Sigmoid colon (tissue), 7 donors: ENCODE results near the gene MYRIP. TPM values are rescaled to one million over a fixed set of nuclear protein-coding genes. Genes with fewer than 3 reads are reported as not detected.

Experiments used
- DNase-seq: peaks from one replicate; pipeline ENCODE4 v3.0.0-alpha.2; 2019
- H3K27ac ChIP-seq, 4 donors: fragments of 200-600 bp; sonication (generic); one replicate each; pipeline ENCODE4 v1.5.1; 2016 to 2019; ENCODE audit warnings: mild to moderate bottlenecking in 1 of 4
- H3K27me3 ChIP-seq, 3 donors: fragments of 200-600 bp; sonication (generic); one replicate each; pipeline ENCODE4 v1.5.1; 2019; ENCODE audit warnings: mild to moderate bottlenecking in 1 of 3
- H3K36me3 ChIP-seq, 4 donors: fragments of 200-600 bp; sonication (generic); one replicate each; pipeline ENCODE4 v1.5.1; 2016 to 2019
- H3K4me1 ChIP-seq, 4 donors: fragments of 200-600 bp; sonication (generic); one replicate each; pipeline ENCODE4 v1.5.1; 2017 to 2019
- H3K4me3 ChIP-seq, 4 donors: fragments of 200-600 bp; sonication (generic); one replicate each; pipeline ENCODE4 v1.5.1; 2017 to 2019; ENCODE audit warnings: mild to moderate bottlenecking in 2 of 4, moderate library complexity in 1 of 4
- H3K9me3 ChIP-seq, 4 donors: fragments of 200-600 bp in 3 of 4; sonication (generic) in 3 of 4; one replicate each; pipeline versions ENCODE4 v1.5.1 to v1.6.1; 2013 to 2019
- EP300 ChIP-seq, 4 donors: sonication (generic); formaldehyde crosslinking; IDR thresholded peaks; one replicate each; pipeline ENCODE4 v1.6.1; 2017; ENCODE audit warnings: antibody characterized with exemption in 4 of 4
- POLR2A ChIP-seq, 2 donors: fragments of 450-650 bp; IDR thresholded peaks; one replicate each; pipeline ENCODE4 v1.6.1; 2016; ENCODE audit warnings: antibody characterized with exemption in 2 of 2, mild to moderate bottlenecking in 2 of 2, moderate library complexity in 2 of 2
- POLR2AphosphoS5 ChIP-seq, 4 donors: sonication (generic); formaldehyde crosslinking; IDR thresholded peaks; one replicate each; pipeline ENCODE4 v1.6.1; 2017; ENCODE audit warnings: antibody characterized with exemption in 4 of 4
- WGBS, 2 donors: extraction: QIAGEN DNeasy Blood & Tissue Kit; methylation state at CpG; one replicate each; pipeline ENCODE4 v1.1.7; 2013; 5-methylcytosine and 5-hydroxymethylcytosine counted together
- intact Hi-C: fragments of 100-400 bp; cut with DNase I; formaldehyde crosslinking; loops from one replicate; pipeline ENCODE4 v1.15.1; 2023
- polyA plus RNA-seq, 3 donors: library from polyadenylated mRNA; stranded (reverse); fragments of 200-250 nt; gene quantifications; one replicate each; pipeline ENCODE4 v1.2.3, GENCODE V29; 2013
- total RNA-seq, 4 donors: library from RNA; depleted of rRNA; stranded (reverse); fragments of >200 nt; gene quantifications; one replicate each; pipeline ENCODE4 v1.1.0, GENCODE V29; 2016
- TF ChIP-seq, protein P1 (sequence below), 4 experiments: fragments of 450-650 bp in 3 of 4; fragments of 200-600 bp in 1 of 4; IDR thresholded peaks; one replicate each; pipeline ENCODE4 v1.5.1; 2016 to 2019; ENCODE audit warnings: antibody characterized with exemption in 4 of 4, mild to moderate bottlenecking in 3 of 4, moderate library complexity in 2 of 4
- donor health status: healthy with polysubstance abuse.
- donor health status: Bipolar disorder and iron deficiency.
- donor health status: healthy.

Gene MYRIP
- total and polyA plus RNA-seq, 7 donors = 2.2 to 5.5 (median 4.2) TPM

- Histone ChIP-seq H3K4me1 (no peaks in the 10 kb centered on the region), H3K4me3 (no peak overlapping the region), H3K27me3 (no peaks in the 10 kb centered on the region), H3K27ac (no peak overlapping the region), H3K9me3 (peaks cover 0 to 4% (median 1%) of the 10 kb centered on the region in 4 donors), H3K36me3 (no peaks in the 10 kb centered on the region)
- no peak for DNase-seq
- TF ChIP-seq POLR2AphosphoS5 (IDR thresholded peaks at IDR 0.05) (no peak), EP300 (IDR thresholded peaks at IDR 0.05) (no peak), POLR2A (IDR thresholded peaks at IDR 0.05) (no peak)
- TF ChIP-seq, protein P1, sequence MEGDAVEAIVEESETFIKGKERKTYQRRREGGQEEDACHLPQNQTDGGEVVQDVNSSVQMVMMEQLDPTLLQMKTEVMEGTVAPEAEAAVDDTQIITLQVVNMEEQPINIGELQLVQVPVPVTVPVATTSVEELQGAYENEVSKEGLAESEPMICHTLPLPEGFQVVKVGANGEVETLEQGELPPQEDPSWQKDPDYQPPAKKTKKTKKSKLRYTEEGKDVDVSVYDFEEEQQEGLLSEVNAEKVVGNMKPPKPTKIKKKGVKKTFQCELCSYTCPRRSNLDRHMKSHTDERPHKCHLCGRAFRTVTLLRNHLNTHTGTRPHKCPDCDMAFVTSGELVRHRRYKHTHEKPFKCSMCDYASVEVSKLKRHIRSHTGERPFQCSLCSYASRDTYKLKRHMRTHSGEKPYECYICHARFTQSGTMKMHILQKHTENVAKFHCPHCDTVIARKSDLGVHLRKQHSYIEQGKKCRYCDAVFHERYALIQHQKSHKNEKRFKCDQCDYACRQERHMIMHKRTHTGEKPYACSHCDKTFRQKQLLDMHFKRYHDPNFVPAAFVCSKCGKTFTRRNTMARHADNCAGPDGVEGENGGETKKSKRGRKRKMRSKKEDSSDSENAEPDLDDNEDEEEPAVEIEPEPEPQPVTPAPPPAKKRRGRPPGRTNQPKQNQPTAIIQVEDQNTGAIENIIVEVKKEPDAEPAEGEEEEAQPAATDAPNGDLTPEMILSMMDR (IDR thresholded peaks at IDR 0.05) = no peak
- intact Hi-C loops = no loop called here
These were observed 294.4 kb downstream of the MYRIP start for GRCh38 chr3:40103829-40104228.

GRCh38 chr3:40104441-40104840 is 295.0 kb downstream of the MYRIP start:
- Histone ChIP-seq H3K27me3 (no peaks in the 10 kb centered on the region), H3K36me3 (no peaks in the 10 kb centered on the region), H3K4me3 (no peak overlapping the region), H3K9me3 (peaks cover 0 to 4% (median 1%) of the 10 kb centered on the region in 4 donors), H3K4me1 (no peaks in the 10 kb centered on the region), H3K27ac (no peak overlapping the region)
- intact Hi-C loops = no loop called here
- no peak for DNase-seq
- TF ChIP-seq POLR2AphosphoS5 (IDR thresholded peaks at IDR 0.05) = no peak
- TF ChIP-seq EP300 (IDR thresholded peaks at IDR 0.05) = no peak
- TF ChIP-seq, protein P1 (IDR thresholded peaks at IDR 0.05) = no peak
- TF ChIP-seq POLR2A (IDR thresholded peaks at IDR 0.05) = no peak
- WGBS, 2 donors = 86 to 87% methylated on average over 4 of the region's 4 CpGs

DNA sequence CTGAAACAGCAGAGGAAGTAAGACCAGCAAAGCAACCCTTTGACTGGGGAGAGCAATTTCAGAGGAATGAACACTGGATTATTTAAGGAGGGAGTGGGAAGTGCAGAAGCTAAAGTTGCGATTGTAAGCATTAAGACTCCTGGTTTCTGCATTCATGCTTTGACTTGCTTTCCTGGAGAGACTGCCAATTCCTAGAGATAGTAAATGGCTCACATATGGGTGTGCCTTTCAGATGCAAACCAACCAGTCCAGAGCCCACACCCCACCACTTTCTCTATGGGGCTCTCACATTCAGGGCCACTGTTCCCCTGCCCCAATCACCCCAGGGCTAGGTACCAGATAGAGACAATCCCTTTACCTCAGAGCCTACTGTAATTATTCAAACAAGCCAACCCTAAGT is 299.2 kb downstream of the MYRIP start:
- WGBS, 2 donors = 73 to 83% methylated on average over 1 of the region's 1 CpG
- TF ChIP-seq POLR2AphosphoS5 (IDR thresholded peaks at IDR 0.05) (no peak), POLR2A (IDR thresholded peaks at IDR 0.05) (no peak), EP300 (IDR thresholded peaks at IDR 0.05) (no peak)
- TF ChIP-seq, protein P1 (IDR thresholded peaks at IDR 0.05) = no peak
- H3K36me3 ChIP-seq = no peaks in the 10 kb centered on the region
- DNase-seq = no peak
- no peak overlapping the region for H3K27ac ChIP-seq
- no peak overlapping the region for H3K4me3 ChIP-seq
- H3K27me3 ChIP-seq = no peaks in the 10 kb centered on the region
- H3K4me1 ChIP-seq = no peaks in the 10 kb centered on the region
- H3K9me3 ChIP-seq = no peaks in the 10 kb centered on the region
- intact Hi-C loops = no loop called here

DNA sequence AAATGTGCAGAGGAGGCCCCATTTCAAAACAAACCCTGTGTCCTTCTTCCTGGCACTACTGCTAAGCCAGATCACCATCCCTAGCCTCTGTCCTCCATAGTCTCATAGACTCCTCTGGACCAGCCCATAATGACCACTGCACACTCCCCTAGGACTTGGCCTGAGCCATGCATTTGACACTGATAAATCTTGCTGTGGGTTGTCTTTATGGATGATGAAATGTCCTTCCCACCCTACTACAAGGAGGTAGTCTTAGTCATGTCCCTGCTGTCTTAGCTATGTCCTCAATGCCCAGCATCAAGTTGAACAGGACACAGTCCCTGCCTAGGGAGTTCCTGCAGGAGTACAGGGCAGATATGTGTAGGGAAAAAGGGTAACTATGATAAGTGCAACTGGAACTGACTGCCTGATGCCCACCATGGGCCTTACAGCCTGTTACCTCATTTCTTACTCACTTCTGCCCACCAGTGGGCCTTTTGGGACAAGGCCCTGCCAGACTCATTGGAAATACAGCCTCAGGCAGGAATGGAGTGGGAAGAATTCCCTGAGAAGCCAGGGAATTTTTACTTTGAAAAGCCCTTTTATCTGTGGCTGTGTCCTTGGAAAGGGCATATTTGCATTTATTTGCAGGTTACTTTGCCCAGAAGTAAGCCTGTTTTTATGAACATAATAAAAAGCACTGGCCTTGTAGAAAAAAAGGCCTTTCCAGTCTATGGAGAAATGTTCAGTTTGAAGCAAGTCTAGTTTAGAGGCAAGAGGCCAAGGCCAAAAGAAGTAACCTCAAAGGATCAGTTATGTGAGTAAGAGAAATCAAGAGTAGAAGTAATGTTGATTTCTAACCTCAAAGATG is 300.5 kb downstream of the MYRIP start:
- Histone ChIP-seq H3K4me1 (no peaks in the 10 kb centered on the region), H3K27me3 (no peaks in the 10 kb centered on the region), H3K36me3 (no peaks in the 10 kb centered on the region), H3K4me3 (no peak overlapping the region), H3K9me3 (no peaks in the 10 kb centered on the region), H3K27ac (no peak overlapping the region)
- no peak for TF ChIP-seq EP300 (IDR thresholded peaks at IDR 0.05)
- no peak for TF ChIP-seq POLR2AphosphoS5 (IDR thresholded peaks at IDR 0.05)
- TF ChIP-seq, protein P1 (IDR thresholded peaks at IDR 0.05) = no peak
- no peak for TF ChIP-seq POLR2A (IDR thresholded peaks at IDR 0.05)
- intact Hi-C loops = no loop called here
- DNase-seq = no peak
